GM19467 (cell line): ENCODE results near the gene HOXA5.

Experiments
- ATAC-seq: cut with Tn5 transposase; IDR thresholded peaks from one replicate; pipeline ENCODE4 v1.9.1; 2021; ENCODE audit warnings: mild to moderate bottlenecking, moderate library complexity; ENCODE audit not compliant: unreplicated experiment

HOXA5 gene

GRCh38 chr7:27150568-27151340 is 7.3 kb upstream of the HOXA5 start:
- ATAC-seq = peak; percentile 76

- no peak for ATAC-seq
Measured at GRCh38 chr7:27149842-27150567, 6.5 kb upstream of the HOXA5 start.

- no peak for ATAC-seq
Measured at GRCh38 chr7:27148756-27149641, 5.5 kb upstream of the HOXA5 start.

- ATAC-seq = no peak
Measured at GRCh38 chr7:27148031-27148755, 4.7 kb upstream of the HOXA5 start.

- ATAC-seq = no peak
Measured at GRCh38 chr7:27147199-27148030, 3.9 kb upstream of the HOXA5 start, which contains the start of gene HOXA6. Gene HOXA6 (minus strand): TSS chr7:27147774. CDS start chr7:27147749, 25 bp downstream.

- no peak for ATAC-seq
Measured at GRCh38 chr7:27146491-27147198, 3.2 kb upstream of the HOXA5 start.

GRCh38 chr7:27145914-27146412 is 2.5 kb upstream of the HOXA5 start:
- no peak for ATAC-seq

GRCh38 chr7:27145165-27145913 is 1.9 kb upstream of the HOXA5 start:
- ATAC-seq = no peak

GRCh38 chr7:27144781-27145164 is 1.3 kb upstream of the HOXA5 start:
- ATAC-seq = no peak

GRCh38 chr7:27143950-27144780 is 684 bp upstream of the HOXA5 start:
- ATAC-seq = no peak

GRCh38 chr7:27142580-27143022 is 880 bp downstream of the HOXA5 start:
- ATAC-seq = no peak

- no peak for ATAC-seq
Measured at GRCh38 chr7:27141923-27142579, 1.4 kb downstream of the HOXA5 start.

GRCh38 chr7:27141137-27141922 is 2.2 kb downstream of the HOXA5 start:
- ATAC-seq = no peak

- ATAC-seq = no peak
Measured at GRCh38 chr7:27140126-27140857, 3.2 kb downstream of the HOXA5 start.
